ENCODE measurements around the gene YJU2.

The YJU2 gene

DNA sequence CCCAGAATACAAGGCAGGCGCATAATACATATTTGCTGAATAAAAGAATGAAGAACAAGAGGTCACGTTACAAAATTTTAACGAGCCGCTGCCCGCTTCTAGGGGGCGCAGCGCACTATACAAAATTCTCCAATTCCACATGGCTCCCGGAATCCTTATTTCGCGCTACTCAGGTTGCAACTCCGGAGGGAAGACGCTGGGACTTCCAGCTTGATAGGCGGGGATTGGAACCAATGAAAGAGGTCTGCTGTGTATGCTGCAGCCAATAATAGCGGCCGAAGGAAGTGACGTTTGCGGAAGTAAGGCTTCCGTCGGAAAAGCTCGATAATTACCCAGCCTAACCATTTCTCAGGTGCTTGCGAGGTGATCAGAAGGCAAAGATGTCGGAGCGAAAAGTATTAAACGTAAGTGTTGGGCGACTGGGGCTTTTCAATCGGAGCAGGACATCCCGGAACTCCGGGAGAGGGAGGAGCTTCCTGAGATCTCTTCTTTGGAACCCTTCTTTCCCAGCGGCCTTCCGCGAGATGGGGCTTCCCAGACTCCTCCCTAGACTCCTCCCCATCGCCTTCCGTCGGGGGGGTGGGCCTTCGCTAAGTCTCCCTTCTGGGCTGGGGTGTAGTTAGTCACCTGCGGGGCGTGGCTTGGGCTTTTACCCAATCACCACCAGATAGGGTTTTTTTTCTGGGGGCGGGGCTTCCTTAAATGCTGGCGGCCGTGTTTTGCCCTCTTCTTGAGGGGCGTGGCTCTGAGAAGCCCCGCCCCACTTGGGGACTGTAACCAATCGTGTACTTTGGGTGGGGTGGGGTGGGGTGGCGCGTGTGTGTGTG is at the start of gene YJU2:
Gene YJU2 (plus strand): TSS at position 314 of the 827 bp plus-strand sequence. CDS start 67 bp downstream, at position 381.
- in situ Hi-C loops (cut with HindIII; ENCODE audit: low sequenced_read_pairs): no loop called here

DNA sequence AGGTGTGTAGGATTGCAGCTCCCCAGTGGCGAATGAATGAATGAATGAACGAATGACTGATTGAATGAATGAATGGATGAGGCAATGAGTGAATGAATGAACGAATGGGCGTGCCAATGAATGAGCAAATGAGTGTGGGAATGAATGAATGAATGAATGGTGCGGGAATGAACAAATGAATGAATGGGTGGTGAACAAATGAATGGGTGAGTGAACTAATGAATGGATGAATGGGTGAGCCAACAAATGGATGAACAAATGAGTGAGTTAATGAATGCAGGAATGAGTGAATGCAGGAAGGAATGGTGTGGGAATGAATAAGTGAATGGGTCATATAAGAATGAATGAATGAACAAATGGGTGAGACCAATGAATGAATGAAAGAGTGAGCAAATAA is 49.7 kb upstream of the YJU2 start:
- in situ Hi-C loops (cut with HindIII; ENCODE audit: low sequenced_read_pairs): no loop called here

DNA sequence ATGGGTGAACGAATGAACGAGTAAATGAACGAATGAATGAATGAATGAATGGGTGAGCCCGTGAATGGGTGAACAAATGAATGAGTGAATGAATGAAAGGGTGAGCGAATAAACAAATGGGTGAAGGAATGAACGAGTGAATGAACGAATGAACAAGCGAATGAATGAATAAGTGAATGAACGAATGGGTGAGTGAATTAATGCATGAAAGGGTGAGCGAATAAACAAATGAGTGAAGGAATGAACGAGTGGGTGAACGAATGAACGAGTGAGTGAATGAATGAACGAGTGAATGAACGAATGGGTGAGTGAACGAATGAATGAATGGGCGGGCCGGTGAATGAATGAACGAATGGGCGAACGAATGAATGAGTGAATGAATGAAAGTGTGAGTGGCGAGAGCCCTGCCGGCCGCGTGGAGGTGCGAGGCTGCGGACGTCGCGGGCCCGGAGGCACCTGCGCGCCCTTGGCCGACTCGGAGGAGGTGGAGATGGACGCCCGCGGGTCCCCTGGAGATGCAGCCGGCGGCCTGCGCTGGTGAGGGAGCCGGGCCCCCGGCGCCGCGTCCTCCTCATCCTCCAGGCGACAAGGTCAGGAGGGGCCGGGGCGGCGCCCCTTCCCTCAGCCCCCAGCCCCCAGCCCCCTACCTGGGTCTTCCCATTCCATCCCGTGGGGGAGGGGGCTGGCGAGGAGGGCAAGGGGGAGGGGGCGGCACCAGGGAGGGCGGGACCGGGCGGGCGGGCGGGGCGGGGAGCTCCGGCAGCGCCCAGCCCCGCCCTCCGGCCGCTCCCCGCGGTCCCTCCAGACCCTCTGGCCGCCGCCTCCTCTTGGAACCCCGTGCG is 49.0 kb upstream of the YJU2 start:
- in situ Hi-C loops (cut with HindIII; ENCODE audit: low sequenced_read_pairs): no loop called here

DNA sequence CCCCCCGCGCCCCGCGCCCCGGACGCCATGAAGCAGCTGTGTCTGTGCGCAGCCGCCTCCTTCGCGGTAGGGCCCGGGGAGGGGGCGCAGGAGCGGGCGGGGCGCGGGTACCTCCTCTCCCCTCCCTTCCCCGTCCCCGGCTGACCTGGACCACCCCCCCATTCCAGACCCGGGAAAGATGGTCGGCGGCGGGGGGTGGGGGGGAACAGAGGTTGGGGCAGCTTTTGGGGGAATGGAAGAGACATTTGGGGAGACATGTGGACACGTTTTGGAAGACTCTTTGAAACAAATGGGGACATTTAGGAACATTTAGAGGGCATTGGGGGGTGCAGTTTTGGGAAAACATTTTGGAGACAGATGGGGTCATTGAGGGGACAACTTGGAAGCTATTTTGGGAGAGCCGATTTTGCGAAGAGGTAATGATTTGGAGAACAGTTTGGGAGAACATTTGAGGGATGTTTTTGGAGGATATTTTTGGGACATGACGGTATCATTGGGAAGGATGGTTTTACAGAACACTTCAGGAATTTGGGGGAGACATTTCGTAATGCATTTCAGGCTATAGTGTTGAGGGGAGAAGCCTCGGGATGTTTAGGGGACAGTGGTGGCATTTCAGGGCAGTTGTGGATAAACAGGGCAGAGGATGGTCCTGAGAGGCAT is 48.3 kb upstream of the YJU2 start:
- in situ Hi-C loops (cut with HindIII; ENCODE audit: low sequenced_read_pairs): no loop called here

DNA sequence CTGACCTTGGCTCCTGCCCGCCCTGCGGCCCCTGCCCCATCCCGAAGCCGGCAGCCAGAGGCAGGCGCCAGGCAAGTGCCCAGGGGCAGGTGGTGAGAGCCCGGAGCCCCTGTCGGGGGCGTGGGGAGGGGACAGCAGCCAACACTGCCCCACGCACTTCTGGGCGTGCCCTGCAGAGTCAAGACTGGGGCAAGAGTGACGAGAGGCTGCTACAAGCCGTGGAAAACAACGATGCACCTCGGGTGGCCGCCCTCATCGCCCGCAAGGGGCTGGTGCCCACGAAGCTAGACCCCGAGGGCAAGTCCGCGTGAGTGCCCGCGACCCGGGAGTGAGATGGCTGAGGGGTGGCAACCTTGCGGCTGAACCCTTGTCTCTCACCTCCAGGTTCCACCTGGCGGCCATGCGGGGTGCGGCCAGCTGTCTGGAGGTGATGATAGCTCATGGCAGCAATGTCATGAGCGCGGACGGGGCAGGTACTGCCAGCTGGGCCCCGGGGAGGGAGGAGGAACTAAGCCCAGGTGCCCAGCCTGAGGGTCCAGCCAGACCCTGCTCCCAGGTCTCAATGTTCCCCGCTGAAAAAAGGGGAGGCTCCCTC is 47.1 kb upstream of the YJU2 start:
- in situ Hi-C loops (cut with HindIII; ENCODE audit: low sequenced_read_pairs): loop anchor here (25.0 kb wide), 1 partner anchor 212 kb away; the partner anchor contains the start of gene EEF2

DNA sequence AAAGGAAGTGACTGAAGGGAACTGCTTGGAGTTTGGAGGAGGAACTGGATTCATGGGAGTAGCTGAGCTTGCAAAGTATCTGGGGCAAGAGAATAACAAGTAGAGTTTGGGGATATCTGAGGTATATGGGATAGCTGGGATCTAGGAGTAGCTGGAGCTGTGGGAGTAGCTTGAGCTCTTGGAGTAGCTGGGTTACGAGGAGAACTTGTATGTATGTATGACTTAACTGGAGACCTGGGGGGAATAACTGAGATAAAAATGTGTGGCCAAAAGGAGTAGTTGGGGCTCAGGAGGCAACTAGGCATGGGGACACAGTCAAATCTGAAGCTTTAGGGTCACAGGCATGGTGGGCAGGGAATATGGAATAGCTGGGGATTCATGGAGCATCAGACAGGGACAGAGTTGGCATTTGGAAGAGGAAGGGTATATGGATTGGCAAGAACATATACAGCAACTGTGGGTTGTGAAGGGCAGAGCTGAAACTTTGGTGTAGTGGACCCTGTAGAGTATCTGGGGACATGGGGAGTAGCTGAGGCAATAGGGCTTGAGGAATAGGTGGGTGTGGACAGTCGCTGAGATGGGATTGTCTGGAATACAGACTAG is 45.8 kb upstream of the YJU2 start:
- in situ Hi-C loops (cut with HindIII; ENCODE audit: low sequenced_read_pairs): loop anchor here (25.0 kb wide), 1 partner anchor 214 kb away; the partner anchor contains the start of gene EEF2

DNA sequence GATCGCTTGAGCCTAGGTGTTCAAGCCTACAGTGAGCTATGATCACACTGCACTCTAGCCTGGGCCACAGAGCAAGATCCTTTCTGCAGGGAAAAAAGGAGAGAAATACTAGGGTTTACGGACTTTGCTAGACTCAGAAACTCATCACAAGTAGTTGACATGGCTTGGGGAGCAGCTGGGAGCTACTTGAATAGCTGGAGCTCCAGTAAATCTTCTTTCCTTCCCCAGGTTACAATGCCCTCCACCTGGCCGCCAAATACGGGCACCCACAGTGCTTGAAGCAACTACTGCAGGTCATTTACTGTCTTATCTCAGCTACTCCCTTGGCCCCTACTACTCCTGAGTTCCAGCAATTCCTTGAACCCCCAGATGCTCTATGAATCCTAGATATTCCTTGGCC is 45.1 kb upstream of the YJU2 start:
- in situ Hi-C loops (cut with HindIII; ENCODE audit: low sequenced_read_pairs): loop anchor here (25.0 kb wide), 1 partner anchor 214 kb away; the partner anchor contains the start of gene EEF2

DNA sequence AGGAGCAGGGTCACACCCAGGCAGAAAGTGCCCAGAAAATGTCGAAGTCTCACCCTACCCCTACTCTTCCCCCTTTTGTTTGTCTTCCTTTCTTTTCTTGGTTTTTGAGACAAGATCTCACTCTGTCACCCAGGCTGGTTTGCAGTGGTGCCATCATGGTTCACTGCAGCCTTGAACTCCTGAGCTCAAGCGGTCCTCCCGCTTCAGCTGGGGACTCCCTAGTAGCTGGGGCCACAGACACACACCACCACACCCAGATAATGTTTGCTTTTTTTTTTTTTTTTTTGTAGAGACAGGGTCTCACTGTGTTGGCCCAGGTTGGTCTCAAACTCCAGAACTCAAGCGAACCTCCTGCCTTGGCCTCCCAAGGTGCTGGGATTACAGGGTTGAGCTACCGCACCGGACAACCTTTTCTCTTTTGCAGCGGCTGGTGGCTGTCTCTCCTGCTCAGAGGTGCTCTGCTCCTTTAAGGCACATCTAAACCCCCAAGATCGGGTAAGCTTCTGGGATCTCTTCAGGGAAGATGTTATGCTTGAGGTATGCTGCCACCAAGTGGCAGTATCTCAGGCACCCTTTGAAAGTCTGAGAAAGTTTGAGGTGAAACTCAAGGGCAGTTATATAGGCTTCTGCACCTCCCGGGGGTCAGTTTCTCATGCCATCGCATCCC is 39.9 kb upstream of the YJU2 start:
- in situ Hi-C loops (cut with HindIII; ENCODE audit: low sequenced_read_pairs): loop anchor here (25.0 kb wide), 1 partner anchor 220 kb away; the partner anchor contains the start of gene EEF2

DNA sequence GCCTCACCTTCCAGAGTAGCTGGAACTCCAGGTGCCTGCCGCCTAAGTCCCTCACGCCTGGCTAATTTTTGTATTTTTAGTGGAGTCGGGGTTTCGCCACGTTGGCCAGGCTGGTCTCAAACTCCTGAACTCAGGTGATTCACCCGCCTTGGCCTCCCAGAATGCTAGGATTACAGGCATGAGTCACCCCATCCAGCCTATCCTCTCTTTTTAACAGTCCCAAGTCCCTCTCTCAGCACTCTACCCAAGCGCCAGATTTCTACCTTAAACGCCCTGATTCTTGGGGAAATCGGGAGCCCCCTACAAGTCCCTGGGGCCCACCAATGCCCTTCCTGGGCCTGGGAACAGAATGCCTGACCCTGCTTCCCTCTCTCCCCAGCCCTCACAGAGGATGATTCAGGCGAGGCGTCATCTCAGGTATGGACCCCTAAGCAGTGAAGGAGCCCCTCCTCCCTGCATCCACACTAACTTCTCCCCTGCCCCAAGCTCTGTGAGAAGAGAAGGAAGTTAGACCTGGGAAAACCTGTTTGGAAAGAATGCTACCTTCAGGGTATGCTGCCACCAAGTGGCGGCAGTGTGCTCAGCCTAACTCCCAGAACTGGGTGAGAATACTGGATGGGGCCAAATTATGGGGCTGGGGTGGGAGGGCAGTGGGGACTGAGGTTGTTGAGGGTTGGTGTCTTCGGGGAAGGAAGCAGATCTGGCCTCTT is 38.3 kb upstream of the YJU2 start:
- in situ Hi-C loops (cut with HindIII; ENCODE audit: low sequenced_read_pairs): loop anchor here (25.0 kb wide), 1 partner anchor 221 kb away; the partner anchor contains the start of gene EEF2

DNA sequence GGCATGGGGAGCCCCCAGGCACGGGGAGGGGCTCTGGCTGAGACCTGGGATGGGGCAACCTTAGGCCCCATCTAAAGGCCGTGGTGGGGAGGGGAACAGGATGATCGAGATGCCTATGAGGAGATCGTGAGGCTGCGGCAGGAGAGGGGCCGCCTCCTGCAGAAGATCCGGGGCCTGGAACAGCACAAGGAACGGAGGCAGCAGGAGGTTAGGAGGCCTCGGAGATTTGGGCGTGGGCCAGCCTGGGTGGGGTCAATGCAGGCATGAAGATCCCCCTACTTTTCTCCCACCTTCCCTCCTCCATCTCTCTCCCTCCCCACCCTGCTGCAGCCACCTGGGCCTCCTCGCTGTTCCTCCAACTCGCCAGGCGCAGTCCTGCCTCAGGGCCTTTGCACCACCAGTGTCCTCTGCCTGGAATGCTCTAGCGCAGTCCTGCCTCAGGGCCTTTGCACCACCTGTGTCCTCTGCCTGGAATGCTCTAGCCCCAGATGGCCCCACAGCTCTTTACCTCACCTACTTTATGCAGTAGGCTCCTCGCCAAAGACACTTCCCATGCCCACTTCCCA is 36.6 kb upstream of the YJU2 start:
- in situ Hi-C loops (cut with HindIII; ENCODE audit: low sequenced_read_pairs): loop anchor here (25.0 kb wide), 1 partner anchor 223 kb away; the partner anchor contains the start of gene EEF2

DNA sequence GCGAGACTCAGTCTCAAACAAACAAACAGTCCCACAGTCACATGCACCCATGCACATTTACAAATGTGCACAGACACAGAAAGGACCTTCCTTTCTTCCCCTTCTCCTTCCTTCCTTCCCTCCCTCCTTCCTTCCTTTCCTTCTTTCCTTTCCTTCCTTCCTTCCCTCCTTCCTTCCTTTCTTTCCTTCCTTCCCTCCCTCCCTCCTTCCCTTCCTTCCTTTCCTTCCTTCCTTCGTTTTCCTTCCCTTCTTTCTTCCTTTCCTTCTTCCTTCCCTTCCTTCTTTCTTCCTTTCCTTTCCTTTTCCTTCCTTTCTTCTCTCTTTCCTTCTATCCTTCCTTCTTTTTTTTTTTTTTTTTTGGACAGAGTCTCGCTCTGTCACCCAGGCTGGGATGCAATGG is 33.8 kb upstream of the YJU2 start:
- in situ Hi-C loops (cut with HindIII; ENCODE audit: low sequenced_read_pairs): loop anchor here (25.0 kb wide), 1 partner anchor 226 kb away; the partner anchor contains the start of gene EEF2

DNA sequence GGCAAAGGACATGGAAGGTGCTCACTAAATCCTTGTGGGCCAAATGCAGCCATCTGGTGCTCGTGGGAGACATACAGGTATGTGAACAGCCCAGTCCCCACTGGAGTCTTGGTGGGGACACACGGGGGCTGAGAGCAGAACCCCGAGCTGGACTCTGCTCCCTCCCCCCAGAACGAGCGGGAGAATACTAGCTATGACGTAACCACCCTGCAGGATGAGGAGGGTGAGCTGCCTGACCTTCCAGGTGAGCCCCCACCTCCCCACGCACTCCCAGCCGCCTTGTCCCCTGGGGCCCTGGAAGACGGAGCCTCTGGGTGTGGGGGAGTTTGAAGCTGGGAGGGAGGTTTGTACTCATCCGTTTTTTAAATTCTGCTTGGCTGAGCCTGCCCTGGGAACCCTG is 31.1 kb upstream of the YJU2 start:
- in situ Hi-C loops (cut with HindIII; ENCODE audit: low sequenced_read_pairs): loop anchor here (25.0 kb wide), 1 partner anchor 229 kb away; the partner anchor contains the start of gene EEF2

DNA sequence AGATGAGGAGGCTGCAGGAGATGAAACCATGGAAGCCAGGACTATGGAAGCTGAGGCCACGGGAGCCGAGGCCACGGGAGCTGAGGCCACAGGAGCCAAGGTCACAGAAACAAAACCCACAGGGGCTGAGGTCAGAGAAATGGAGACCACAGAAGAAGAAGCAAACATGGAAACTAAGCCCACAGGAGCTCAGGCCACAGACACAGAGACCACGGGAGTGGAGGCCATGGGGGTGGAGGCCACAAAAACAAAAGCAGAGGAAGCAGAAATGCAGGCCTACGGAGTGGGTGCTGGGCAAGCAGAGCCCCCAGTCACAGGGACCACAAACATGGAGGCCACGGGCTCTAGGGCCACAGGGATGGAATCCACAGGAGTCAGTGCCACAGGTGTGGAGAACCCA is 30.0 kb upstream of the YJU2 start:
- in situ Hi-C loops (cut with HindIII; ENCODE audit: low sequenced_read_pairs): loop anchor here (25.0 kb wide), 1 partner anchor 230 kb away; the partner anchor contains the start of gene EEF2

DNA sequence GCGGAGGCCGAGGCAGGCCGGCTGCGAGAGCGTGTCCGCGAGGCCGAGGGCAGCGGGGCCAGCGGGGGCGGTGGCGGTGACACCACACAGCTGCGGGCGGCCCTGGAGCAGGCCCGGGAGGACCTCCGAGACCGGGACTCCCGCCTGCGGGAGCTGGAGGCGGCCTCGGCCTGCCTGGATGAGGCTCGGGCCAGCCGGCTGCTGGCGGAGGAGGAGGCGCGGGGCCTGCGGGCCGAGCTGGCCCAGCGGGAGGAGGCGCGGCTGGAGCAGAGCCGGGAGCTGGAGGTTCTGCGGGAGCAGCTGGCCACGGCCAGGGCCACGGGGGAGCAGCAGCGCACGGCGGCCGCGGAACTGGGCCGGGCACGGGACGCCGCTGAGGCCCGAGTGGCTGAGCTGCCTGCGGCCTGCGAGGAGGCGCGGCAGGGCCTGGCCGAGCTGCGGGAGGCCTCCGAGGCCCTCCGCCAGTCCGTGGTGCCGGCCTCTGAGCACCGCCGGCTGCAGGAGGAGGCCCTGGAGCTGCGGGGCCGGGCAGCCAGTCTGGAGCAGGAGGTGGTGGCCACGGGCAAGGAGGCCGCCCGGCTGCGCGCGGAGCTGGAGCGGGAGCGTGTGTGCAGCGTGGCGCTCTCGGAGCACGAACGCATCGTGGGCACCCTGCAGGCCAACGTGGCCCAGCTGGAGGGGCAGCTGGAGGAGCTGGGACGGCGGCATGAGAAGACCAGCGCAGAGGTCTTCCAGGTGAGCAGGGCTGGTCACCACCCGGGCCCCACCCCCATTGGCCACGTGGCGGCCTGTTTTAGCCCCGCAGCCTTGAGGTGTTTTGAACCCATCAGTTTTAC is 29.2 kb upstream of the YJU2 start:
- in situ Hi-C loops (cut with HindIII; ENCODE audit: low sequenced_read_pairs): loop anchor here (25.0 kb wide), 1 partner anchor 230 kb away; the partner anchor contains the start of gene EEF2

DNA sequence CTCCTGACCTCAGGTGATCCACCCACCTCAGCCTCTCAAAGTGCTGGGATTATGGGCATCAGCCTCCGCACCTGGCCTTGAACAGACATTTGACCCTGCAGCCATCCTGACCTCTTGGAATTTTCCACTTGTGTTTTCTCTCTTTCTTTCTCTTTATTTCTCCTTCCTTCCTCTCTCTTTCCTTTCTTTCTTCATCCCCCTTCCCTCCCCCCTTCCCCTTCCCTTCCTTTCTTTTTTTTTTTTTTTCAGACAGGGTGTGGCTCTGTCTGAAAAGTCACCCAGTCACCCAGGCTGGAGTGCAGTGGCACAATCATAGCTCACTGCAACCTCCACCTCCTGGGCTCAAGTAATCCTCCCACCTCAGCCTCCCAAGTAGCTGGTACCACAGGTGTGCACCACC is 28.4 kb upstream of the YJU2 start:
- in situ Hi-C loops (cut with HindIII; ENCODE audit: low sequenced_read_pairs): loop anchor here (25.0 kb wide), 1 partner anchor 231 kb away; the partner anchor contains the start of gene EEF2

DNA sequence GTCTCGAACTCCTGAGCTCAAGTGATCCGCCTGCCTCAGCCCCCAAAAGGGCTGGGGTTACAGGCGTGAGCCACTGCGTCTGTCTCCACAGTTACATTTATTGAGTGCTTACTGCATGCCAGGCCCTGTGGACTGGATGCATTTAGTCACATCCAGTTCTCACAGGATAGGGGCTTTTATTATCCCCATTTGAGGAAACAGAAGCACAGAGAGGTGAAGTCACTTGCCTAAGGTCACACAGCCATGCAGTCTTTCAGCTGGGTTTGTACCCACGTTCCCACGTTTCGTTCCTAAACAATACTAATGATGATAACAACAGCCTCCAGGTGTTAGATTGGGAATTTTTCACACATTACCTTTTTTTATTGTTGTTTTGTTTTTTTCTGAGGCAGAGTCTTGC is 26.7 kb upstream of the YJU2 start:
- in situ Hi-C loops (cut with HindIII; ENCODE audit: low sequenced_read_pairs): loop anchor here (25.0 kb wide), 1 partner anchor 233 kb away; the partner anchor contains the start of gene EEF2

DNA sequence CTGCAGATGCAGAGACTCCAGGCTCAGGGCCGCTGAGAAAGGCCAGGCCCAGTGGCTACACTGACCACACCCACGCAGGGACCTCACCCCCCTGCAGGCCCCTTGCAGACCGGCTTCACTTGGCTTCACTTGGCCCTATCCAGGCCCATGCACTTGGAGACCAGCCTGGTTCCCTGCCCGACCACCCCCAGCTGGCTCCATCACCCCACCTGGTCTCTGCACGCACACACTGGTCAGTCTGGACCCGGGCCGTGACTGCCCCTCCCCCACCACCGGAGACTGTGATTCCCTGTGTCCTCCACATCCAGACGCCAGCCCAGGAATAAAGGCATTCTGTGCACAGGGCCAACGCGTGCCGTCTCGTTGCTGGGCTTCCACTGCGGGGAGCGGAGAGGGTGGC is 22.4 kb upstream of the YJU2 start:
- in situ Hi-C loops (cut with HindIII; ENCODE audit: low sequenced_read_pairs): loop anchor here (25.0 kb wide), 1 partner anchor 237 kb away; the partner anchor contains the start of gene EEF2

Data from DLD1 (cell line).